ENCODE results near the gene SIRT3.

SIRT3 gene

DNA sequence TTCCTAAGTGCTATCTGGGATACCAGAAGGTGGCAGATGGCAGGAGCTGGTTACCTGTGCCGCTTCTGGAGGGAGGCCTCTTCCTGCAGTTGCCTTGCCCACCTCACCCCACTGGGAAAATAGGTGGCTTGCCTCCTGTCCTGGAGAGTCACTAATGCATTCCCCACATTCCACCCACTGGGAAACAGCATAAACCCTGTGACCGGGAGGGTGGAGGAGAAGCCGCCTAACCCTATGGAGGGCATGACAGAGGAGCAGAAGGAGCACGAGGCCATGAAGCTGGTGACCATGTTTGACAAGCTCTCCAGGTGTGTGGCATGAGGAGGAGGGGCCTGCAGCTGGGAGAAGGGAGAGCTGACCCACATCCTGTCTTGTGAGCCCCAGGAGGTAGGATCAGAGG lies 23.0 kb downstream of the SIRT3 start:
- Histone ChIP-seq H3K36me3 (ENCODE audit: control insufficient read depth in 2 of 2, insufficient read depth in 1 of 2, low read length in 2 of 2) (peaks cover 0 to 82% of the 10 kb centered on the region in 2 experiments; a peak in 1 of 3 replicates), H3K4me3 (ENCODE audit: low read depth, low read length) (no peak overlapping the region), H3K4me1 (ENCODE audit: control insufficient read depth, insufficient read depth, low read length) (no peaks in the 10 kb centered on the region), H3K27ac (ENCODE audit: extremely low read depth, low read depth, low read length) (no peak overlapping the region), H3K9me3 (ENCODE audit: control insufficient read depth, insufficient read depth, low read depth, low read length) (no peaks in the 10 kb centered on the region)
- TF ChIP-seq GLIS1 (tag by site-specific recombination; IDR thresholded peaks at IDR 0.05) = 0 out of 2 replicates have a peak, but pooled peaks have one; percentile 29
- no peak for TF ChIP-seq ZNF23 (tag by site-specific recombination; IDR thresholded peaks at IDR 0.05; ENCODE audit: borderline replicate concordance)
- ChIA-PET POLR2A (no interaction called here), CTCF (no interaction called here)

- TF ChIP-seq ZNF692 (tag by site-specific recombination; IDR thresholded peaks at IDR 0.05) (no peak), KLF8 (tag by site-specific recombination; IDR thresholded peaks at IDR 0.05) (no peak), ZNF335 (tag by site-specific recombination; conservative IDR thresholded peaks at IDR 0.05) (no peak), ZBTB11 (tag by site-specific recombination; conservative IDR thresholded peaks at IDR 0.05; ENCODE audit: low read depth) (no peak), ZBTB26 (tag by site-specific recombination; optimal IDR thresholded peaks at IDR 0.05) (no peak), WT1 (tag by site-specific recombination; IDR thresholded peaks at IDR 0.05) (no peak), ZNF518A (tag by site-specific recombination; conservative IDR thresholded peaks at IDR 0.05; ENCODE audit: low read depth) (no peak), ZNF24 (tag by site-specific recombination; IDR thresholded peaks at IDR 0.05) (no peak), ZNF596 (tag by site-specific recombination; IDR thresholded peaks at IDR 0.05) (no peak), ZNF701 (tag by site-specific recombination; IDR thresholded peaks at IDR 0.05) (no peak), ZNF837 (tag by site-specific recombination; IDR thresholded peaks at IDR 0.05) (no peak)
- TF ChIP-seq, protein P1, sequence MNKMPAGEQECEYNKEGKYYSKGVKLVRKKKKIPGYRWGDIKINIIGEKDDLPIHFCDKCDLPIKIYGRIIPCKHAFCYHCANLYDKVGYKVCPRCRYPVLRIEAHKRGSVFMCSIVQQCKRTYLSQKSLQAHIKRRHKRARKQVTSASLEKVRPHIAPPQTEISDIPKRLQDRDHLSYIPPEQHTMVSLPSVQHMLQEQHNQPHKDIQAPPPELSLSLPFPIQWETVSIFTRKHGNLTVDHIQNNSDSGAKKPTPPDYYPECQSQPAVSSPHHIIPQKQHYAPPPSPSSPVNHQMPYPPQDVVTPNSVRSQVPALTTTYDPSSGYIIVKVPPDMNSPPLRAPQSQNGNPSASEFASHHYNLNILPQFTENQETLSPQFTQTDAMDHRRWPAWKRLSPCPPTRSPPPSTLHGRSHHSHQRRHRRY (tag by site-specific recombination; IDR thresholded peaks at IDR 0.05) = no peak
- POLR2A ChIA-PET = no interaction called here
- Histone ChIP-seq H3K4me1 (ENCODE audit: control insufficient read depth, insufficient read depth, low read length) (no peaks in the 10 kb centered on the region), H3K27ac (ENCODE audit: extremely low read depth, low read depth, low read length) (no peak overlapping the region), H3K36me3 (ENCODE audit: control insufficient read depth in 2 of 2, insufficient read depth in 1 of 2, low read length in 2 of 2) (peaks cover 0 to 78% of the 10 kb centered on the region in 2 experiments; a peak in 1 of 3 replicates), H3K4me3 (ENCODE audit: low read depth, low read length) (no peak overlapping the region), H3K9me3 (ENCODE audit: control insufficient read depth, insufficient read depth, low read depth, low read length) (no peaks in the 10 kb centered on the region)
- CTCF ChIA-PET = interaction anchor here (0.5 to 0.8 kb wide), 3 partner anchors 12 to 329 kb away, joined by 3 to 4 read pairs (median 4); no protein-coding TSS in a partner anchor
These were observed 23.7 kb downstream of the SIRT3 start for GRCh38 chr11:212150-213100.
